CD8-positive, alpha-beta memory T cell (primary cell): ENCODE results near the gene YAF2. TPM values are rescaled to one million over a fixed set of nuclear protein-coding genes. Genes with fewer than 3 reads are reported as not detected.

ENCODE experiments used
- CTCF ChIA-PET: fragments of 350-600 bp; sonication (Branson Sonifier 250); formaldehyde crosslinking; loops from one replicate; lab custom pipeline; 2021; ENCODE audit warnings: antibody characterized with exemption; lab: Charles Lee
- POLR2A ChIA-PET: fragments of 350-600 bp; sonication (Branson Sonifier 250); formaldehyde crosslinking; loops from one replicate; lab custom pipeline; 2021; ENCODE audit warnings: antibody characterized with exemption; lab: Charles Lee
- DNase-seq, 5 donors: peaks; one replicate each; pipeline versions ENCODE4 v3.0.0 to v3.0.0-alpha.2; 2020 to 2022; ENCODE audit warnings: mixed read lengths in 1 of 5
- H3K27ac ChIP-seq: one replicate; pipeline ENCODE4 v1.7.0; 2013; ENCODE audit warnings: low read depth, mild to moderate bottlenecking, low read length, moderate library complexity
- H3K27me3 ChIP-seq: 2 replicates; pipeline ENCODE4 v1.7.0; 2013; ENCODE audit warnings: low read length, mild to moderate bottlenecking; ENCODE audit not compliant: insufficient read depth, poor library complexity, severe bottlenecking
- H3K36me3 ChIP-seq: 2 replicates; pipeline ENCODE4 v1.7.0; 2013; ENCODE audit warnings: mild to moderate bottlenecking, low read length, moderate library complexity; ENCODE audit not compliant: insufficient read depth
- H3K4me1 ChIP-seq: 2 replicates; pipeline ENCODE4 v1.7.0; 2013; ENCODE audit warnings: mild to moderate bottlenecking, low read length, moderate library complexity; ENCODE audit not compliant: insufficient read depth
- H3K4me3 ChIP-seq: 2 replicates; pipeline ENCODE4 v1.7.0; 2013; ENCODE audit warnings: mild to moderate bottlenecking, low read length
- H3K9me3 ChIP-seq: 2 replicates; pipeline ENCODE4 v1.7.0; 2013; ENCODE audit warnings: mild to moderate bottlenecking, low read length
- H3K27ac Mint-ChIP-seq, 8 donors: one replicate each; pipeline ENCODE4 v1.8.0; 2020 to 2021; ENCODE audit warnings: mixed read lengths in 8 of 8, mild to moderate bottlenecking in 6 of 8, inconsistent platforms in 3 of 8, moderate library complexity in 3 of 8
- H3K27me3 Mint-ChIP-seq, 2 donors: one replicate each; pipeline ENCODE4 v1.8.0; 2020 to 2021; ENCODE audit warnings: mixed read lengths in 2 of 2, mild to moderate bottlenecking in 1 of 2, moderate library complexity in 1 of 2
- H3K36me3 Mint-ChIP-seq, 3 donors: one replicate each; pipeline ENCODE4 v1.8.0; 2020 to 2021; ENCODE audit warnings: mixed read lengths in 3 of 3, inconsistent platforms in 1 of 3, mild to moderate bottlenecking in 1 of 3
- H3K4me1 Mint-ChIP-seq, 3 donors: one replicate each; pipeline ENCODE4 v1.8.0; 2020 to 2021; ENCODE audit warnings: mixed read lengths in 3 of 3, inconsistent platforms in 1 of 3, mild to moderate bottlenecking in 1 of 3
- H3K4me3 Mint-ChIP-seq, 7 donors: one replicate each; pipeline ENCODE4 v1.8.0; 2020 to 2021; ENCODE audit warnings: mixed read lengths in 7 of 7, mild to moderate bottlenecking in 6 of 7, moderate library complexity in 4 of 7, inconsistent platforms in 2 of 7
- H3K9me3 Mint-ChIP-seq, 5 donors: one replicate each; pipeline ENCODE4 v1.8.0; 2020 to 2022; ENCODE audit warnings: mixed read lengths in 5 of 5, mild to moderate bottlenecking in 3 of 5, moderate library complexity in 2 of 5, inconsistent platforms in 1 of 5
- polyA plus RNA-seq: library from polyadenylated mRNA; unstranded; fragments of 300-500 nt; fragmentation: Illumina TruSeq; gene quantifications from one replicate; pipeline ENCODE4 v1.2.3, GENCODE V29; 2021
- total RNA-seq, 2 experiments: library from RNA; stranded (reverse); gene quantifications; one replicate each; pipeline ENCODE4 v1.2.3, GENCODE V29; 2021

The YAF2 gene
- total and polyA plus RNA-seq, 3 experiments from 2014 or later, result 26.3 to 37.8 (median 36.2) TPM

DNA sequence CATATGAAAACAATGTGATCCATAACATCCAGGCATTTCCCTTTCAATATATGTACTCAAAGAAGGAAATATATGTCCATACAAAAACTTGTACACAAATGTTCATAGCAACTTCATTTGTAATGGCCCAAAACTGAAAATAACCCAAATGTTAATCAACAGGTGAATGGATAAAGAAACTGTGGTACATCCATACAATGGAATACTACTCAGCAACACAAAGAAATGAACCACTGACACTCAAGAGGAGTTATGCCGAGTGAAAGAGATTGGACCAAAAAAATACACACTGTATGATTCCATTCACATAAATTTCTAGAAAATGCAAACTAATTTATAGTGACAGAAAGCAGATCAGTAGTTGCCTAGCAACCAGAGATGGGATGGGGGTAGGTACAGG is 63.1 kb downstream of the YAF2 start:
- POLR2A ChIA-PET, result no interaction called here
- H3K4me1 ChIP-seq, result no peaks in the 10 kb centered on the region
- peaks cover 30 to 45% (median 32%) of the 10 kb centered on the region in 3 donors for H3K4me1 Mint-ChIP-seq

DNA sequence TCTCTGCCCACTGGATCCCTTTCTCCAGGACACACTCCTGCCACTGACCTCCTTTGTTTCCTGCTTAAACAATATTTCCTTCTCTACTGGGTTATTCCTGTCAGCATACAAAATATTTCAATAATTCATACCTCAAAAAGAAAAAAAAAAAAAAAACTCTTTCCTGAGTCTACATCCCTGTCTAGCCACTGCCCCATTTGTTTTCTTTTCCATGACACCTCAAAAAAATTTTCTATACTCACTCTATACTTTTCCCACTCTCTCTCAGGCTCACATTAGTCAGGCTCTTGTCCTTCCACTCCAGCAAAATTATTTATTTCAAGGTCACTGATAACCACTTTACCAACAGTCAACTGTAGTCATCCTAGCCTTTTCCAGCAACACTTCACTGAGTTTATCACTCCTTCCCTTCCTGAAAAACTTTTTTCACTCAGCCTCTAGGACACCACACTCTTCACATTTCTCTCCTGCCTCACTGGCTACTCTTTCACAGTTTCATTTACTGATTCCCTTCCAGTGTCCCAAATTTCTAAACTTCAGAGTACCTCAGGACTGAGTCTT is 64.0 kb downstream of the YAF2 start:
- no peaks in the 10 kb centered on the region for H3K27me3 Mint-ChIP-seq
- peaks cover 18 to 39% (median 22%) of the 10 kb centered on the region in 3 donors for H3K36me3 Mint-ChIP-seq
- CTCF ChIA-PET, result no interaction called here
- H3K9me3 Mint-ChIP-seq, result peaks cover 0 to 3% (median 0%) of the 10 kb centered on the region in 5 donors
- POLR2A ChIA-PET, result no interaction called here
- no peak overlapping the region for H3K4me3 Mint-ChIP-seq
- no peaks in the 10 kb centered on the region for H3K36me3 ChIP-seq
- no peaks in the 10 kb centered on the region for H3K27me3 ChIP-seq
- no peaks in the 10 kb centered on the region for H3K9me3 ChIP-seq
- peaks cover 31 to 46% (median 33%) of the 10 kb centered on the region in 3 donors for H3K4me1 Mint-ChIP-seq
- no peak overlapping the region for H3K27ac ChIP-seq
- no peak overlapping the region for H3K4me3 ChIP-seq
- H3K4me1 ChIP-seq, result no peaks in the 10 kb centered on the region
- peak overlapping the region in 5 of 8 donors; percentile 18 to 88 (median 29) for H3K27ac Mint-ChIP-seq
- no peak for DNase-seq

More for the DNA sequence above, 63.1 kb downstream of the YAF2 start:
- Histone ChIP-seq H3K4me3 (no peak overlapping the region), H3K27ac (no peak overlapping the region), H3K9me3 (no peaks in the 10 kb centered on the region), H3K27me3 (no peaks in the 10 kb centered on the region), H3K36me3 (no peaks in the 10 kb centered on the region)
- CTCF ChIA-PET, result no interaction called here
- no peak for DNase-seq
- Mint-ChIP-seq H3K4me3 (no peak overlapping the region), H3K36me3 (peaks cover 20 to 40% (median 21%) of the 10 kb centered on the region in 3 donors), H3K27ac (peak overlapping the region in 1 of 8 donors; percentile 66), H3K9me3 (peaks cover 0 to 3% (median 0%) of the 10 kb centered on the region in 5 donors), H3K27me3 (no peaks in the 10 kb centered on the region)

DNA sequence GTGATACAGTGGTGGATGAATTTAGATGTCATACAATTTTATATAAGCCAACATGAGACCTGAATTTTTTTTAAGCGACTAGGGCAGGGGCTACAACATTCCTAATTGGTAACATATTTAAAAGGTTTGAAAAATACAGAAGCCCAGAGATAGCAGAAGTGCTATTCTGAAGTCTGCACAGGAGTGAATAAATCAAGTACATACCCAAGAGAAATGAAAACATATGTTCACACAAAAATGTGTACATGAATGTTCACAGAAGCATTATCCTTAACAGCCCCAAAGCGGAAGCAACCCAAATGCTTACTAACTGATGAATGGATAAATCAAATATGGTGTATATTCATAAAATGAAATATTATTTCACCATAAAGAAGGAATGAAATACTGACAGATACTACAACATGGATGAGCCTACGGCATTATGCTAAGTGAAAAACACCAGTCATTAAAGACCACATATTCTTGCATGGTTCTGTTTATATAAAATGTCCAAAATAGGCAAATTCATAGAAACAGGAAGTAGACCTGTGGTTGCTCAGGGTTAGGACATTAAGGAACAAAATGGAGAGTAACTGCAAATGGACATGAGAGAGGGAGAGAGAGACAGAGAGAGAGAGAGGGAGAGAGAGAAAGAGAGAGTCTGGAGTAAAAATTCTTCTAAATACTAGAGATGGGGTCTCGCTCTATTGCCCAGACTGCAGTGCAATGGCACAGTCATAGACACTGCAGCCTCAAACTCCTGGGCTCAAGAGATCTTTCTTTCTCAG is 65.4 kb downstream of the YAF2 start:
- Mint-ChIP-seq H3K9me3 (peaks cover 0 to 3% (median 0%) of the 10 kb centered on the region in 5 donors), H3K4me3 (no peak overlapping the region), H3K27ac (peak overlapping the region in 2 of 8 donors; percentile 33 to 62), H3K36me3 (peaks cover 20 to 42% (median 22%) of the 10 kb centered on the region in 3 donors), H3K4me1 (peaks cover 33 to 48% (median 34%) of the 10 kb centered on the region in 3 donors), H3K27me3 (no peaks in the 10 kb centered on the region)
- H3K4me1 ChIP-seq, result no peaks in the 10 kb centered on the region
- H3K27ac ChIP-seq, result no peak overlapping the region
- ChIA-PET CTCF (no interaction called here), POLR2A (no interaction called here)
- H3K36me3 ChIP-seq, result no peaks in the 10 kb centered on the region
- H3K9me3 ChIP-seq, result no peaks in the 10 kb centered on the region
- H3K4me3 ChIP-seq, result no peak overlapping the region
- H3K27me3 ChIP-seq, result no peaks in the 10 kb centered on the region
- DNase-seq, result no peak

DNA sequence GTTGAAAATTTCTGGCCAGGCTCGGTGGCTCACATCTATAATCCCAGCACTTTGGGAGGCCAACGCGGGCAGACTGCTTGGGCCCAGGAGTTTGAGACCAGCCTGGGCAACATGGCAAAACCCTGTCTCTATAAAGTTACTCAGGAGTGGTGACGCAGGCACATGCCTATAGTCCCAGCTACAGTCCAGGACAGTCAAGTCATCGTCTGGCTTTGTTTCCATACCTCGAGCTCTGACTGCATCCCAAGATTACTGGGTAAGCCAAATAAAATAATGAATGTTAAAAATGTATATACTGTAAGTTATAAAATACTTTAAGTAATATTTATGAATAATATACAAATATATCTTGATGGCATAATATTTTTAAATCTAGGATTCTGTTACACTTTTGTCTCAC is 70.3 kb downstream of the YAF2 start:
- Mint-ChIP-seq H3K4me3 (no peak overlapping the region), H3K36me3 (peaks cover 3 to 35% (median 10%) of the 10 kb centered on the region in 3 donors), H3K27me3 (no peaks in the 10 kb centered on the region), H3K27ac (no peak overlapping the region), H3K9me3 (no peaks in the 10 kb centered on the region), H3K4me1 (peaks cover 26 to 47% (median 29%) of the 10 kb centered on the region in 3 donors)
- no peak for DNase-seq
- Histone ChIP-seq H3K36me3 (no peaks in the 10 kb centered on the region), H3K9me3 (no peaks in the 10 kb centered on the region), H3K4me3 (no peak overlapping the region), H3K27ac (no peak overlapping the region), H3K27me3 (no peaks in the 10 kb centered on the region), H3K4me1 (no peaks in the 10 kb centered on the region)
- ChIA-PET CTCF (interaction anchor here (0.8 to 1.3 kb wide), 2 partner anchors 15 to 42 kb away, joined by 3 read pairs; no protein-coding TSS in a partner anchor), POLR2A (no interaction called here)

DNA sequence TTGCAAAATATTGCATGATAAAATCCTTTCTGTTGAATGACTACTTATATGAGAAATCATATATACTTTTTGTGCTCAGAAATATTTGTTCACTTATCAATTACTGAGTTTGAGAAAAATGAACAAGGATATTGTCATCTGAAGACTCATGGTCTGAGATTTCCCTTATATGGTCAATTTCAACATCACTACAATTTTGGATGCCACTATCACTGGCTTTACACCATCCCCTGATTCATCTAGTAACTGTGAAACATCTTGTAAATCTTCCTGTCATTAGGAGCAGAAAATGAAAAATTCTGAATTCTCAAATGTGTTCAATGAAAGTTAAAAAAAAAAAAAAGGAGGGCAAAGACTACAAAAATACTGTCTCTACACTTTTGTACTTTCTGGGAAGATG is 71.5 kb downstream of the YAF2 start:
- no peaks in the 10 kb centered on the region for H3K27me3 Mint-ChIP-seq
- H3K27ac ChIP-seq, result no peak overlapping the region
- H3K4me1 ChIP-seq, result no peaks in the 10 kb centered on the region
- no peaks in the 10 kb centered on the region for H3K27me3 ChIP-seq
- peaks cover 24 to 46% (median 32%) of the 10 kb centered on the region in 3 donors for H3K4me1 Mint-ChIP-seq
- no peaks in the 10 kb centered on the region for H3K9me3 ChIP-seq
- no peaks in the 10 kb centered on the region for H3K9me3 Mint-ChIP-seq
- no peak overlapping the region for H3K4me3 ChIP-seq
- ChIA-PET CTCF (no interaction called here), POLR2A (no interaction called here)
- peak overlapping the region in 3 of 8 donors; percentile 12 to 31 (median 18) for H3K27ac Mint-ChIP-seq
- no peak for DNase-seq
- no peaks in the 10 kb centered on the region for H3K36me3 ChIP-seq
- H3K36me3 Mint-ChIP-seq, result peaks cover 3 to 31% (median 11%) of the 10 kb centered on the region in 3 donors
- H3K4me3 Mint-ChIP-seq, result no peak overlapping the region

DNA sequence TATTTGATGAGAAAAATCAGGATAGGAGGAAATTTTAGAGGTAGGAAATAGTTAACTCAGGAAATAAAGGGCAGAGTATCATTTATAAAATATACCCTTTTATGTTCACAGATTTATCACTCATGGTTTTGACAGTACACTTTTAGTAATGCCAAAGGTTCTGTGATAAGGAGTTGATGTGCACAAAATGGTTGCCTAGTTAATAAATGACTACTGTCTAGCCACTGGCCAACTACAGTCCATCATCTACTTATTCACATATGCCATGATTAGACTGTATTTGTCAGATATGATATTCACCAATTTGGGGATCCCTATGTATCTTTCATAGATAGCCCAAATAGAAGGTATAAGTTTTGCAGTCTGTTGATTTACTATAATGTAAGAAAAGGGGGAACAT is 74.1 kb downstream of the YAF2 start:
- Histone ChIP-seq H3K36me3 (peaks cover 8% of the 10 kb centered on the region), H3K9me3 (no peaks in the 10 kb centered on the region), H3K27me3 (no peaks in the 10 kb centered on the region), H3K4me3 (no peak overlapping the region), H3K4me1 (no peaks in the 10 kb centered on the region), H3K27ac (no peak overlapping the region)
- POLR2A ChIA-PET, result no interaction called here
- Mint-ChIP-seq H3K4me1 (peaks cover 20 to 37% (median 29%) of the 10 kb centered on the region in 3 donors), H3K27ac (peak overlapping the region in 5 of 8 donors; percentile 21 to 76 (median 40)), H3K27me3 (no peaks in the 10 kb centered on the region), H3K36me3 (peaks cover under 1 to 34% (median 9%) of the 10 kb centered on the region in 3 donors), H3K9me3 (no peaks in the 10 kb centered on the region), H3K4me3 (no peak overlapping the region)
- DNase-seq, result no peak
- CTCF ChIA-PET, result no interaction called here

DNA sequence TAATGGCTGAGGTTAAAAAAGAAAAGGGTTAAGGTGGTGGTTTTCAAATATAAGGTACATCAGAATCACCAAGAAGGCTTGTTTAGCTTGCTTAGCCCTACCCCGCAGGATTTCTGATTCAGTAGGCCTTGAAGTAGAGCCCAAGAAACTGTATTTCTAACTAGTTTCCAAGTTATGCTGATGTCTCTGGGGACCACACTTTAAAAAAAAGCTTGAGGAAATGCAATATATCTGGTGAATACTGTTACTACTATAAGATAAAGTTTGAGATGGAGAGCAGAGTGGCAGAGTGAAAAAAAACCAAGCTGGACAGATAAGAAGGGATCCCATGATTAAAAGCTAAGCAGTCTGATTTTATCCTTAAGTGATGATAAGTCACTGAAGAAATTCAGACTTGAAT is 75.1 kb downstream of the YAF2 start:
- Histone ChIP-seq H3K36me3 (peaks cover 8% of the 10 kb centered on the region), H3K4me3 (no peak overlapping the region), H3K27me3 (no peaks in the 10 kb centered on the region), H3K9me3 (no peaks in the 10 kb centered on the region), H3K4me1 (no peaks in the 10 kb centered on the region), H3K27ac (no peak overlapping the region)
- H3K36me3 Mint-ChIP-seq, result peaks cover 0 to 36% (median 8%) of the 10 kb centered on the region in 3 donors
- no peaks in the 10 kb centered on the region for H3K9me3 Mint-ChIP-seq
- DNase-seq, result no peak
- POLR2A ChIA-PET, result no interaction called here
- H3K4me3 Mint-ChIP-seq, result no peak overlapping the region
- no peaks in the 10 kb centered on the region for H3K27me3 Mint-ChIP-seq
- peaks cover 19 to 35% (median 28%) of the 10 kb centered on the region in 3 donors for H3K4me1 Mint-ChIP-seq
- CTCF ChIA-PET, result no interaction called here
- peak overlapping the region; percentile 3 to 80 (median 34) for H3K27ac Mint-ChIP-seq

DNA sequence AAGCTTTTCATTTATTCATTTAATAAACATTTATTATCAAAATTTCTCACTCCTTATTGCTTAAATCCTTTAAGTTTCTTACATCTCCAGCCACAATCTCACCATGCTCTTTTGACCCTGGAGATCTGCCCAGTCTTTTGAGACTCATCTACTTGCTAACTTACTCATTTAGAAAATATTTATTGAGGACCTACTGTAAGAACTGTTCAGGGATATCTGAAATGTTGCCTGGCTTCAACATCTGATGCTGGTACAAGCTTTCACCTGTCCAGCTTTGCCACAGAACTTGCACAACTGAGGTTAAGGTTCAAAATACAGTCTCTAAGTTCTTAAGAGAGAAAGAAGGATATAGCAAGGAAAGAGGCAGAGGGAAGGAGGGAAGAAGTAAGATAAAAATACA is 75.9 kb downstream of the YAF2 start:
- H3K9me3 Mint-ChIP-seq, result no peaks in the 10 kb centered on the region
- no peaks in the 10 kb centered on the region for H3K27me3 Mint-ChIP-seq
- H3K36me3 ChIP-seq, result peaks cover 8% of the 10 kb centered on the region
- POLR2A ChIA-PET, result no interaction called here
- no peak for DNase-seq
- peaks cover 0 to 39% (median 8%) of the 10 kb centered on the region in 3 donors for H3K36me3 Mint-ChIP-seq
- H3K9me3 ChIP-seq, result no peaks in the 10 kb centered on the region
- peak overlapping the region in 7 of 8 donors; percentile 16 to 59 (median 38) for H3K27ac Mint-ChIP-seq
- peaks cover 19 to 35% (median 28%) of the 10 kb centered on the region in 3 donors for H3K4me1 Mint-ChIP-seq
- no peak overlapping the region for H3K4me3 Mint-ChIP-seq
- CTCF ChIA-PET, result no interaction called here
- no peaks in the 10 kb centered on the region for H3K4me1 ChIP-seq
- H3K27me3 ChIP-seq, result no peaks in the 10 kb centered on the region
- H3K27ac ChIP-seq, result no peak overlapping the region
- H3K4me3 ChIP-seq, result no peak overlapping the region
